GM12873 (cell line): ENCODE measurements around the gene PRKAG1.

ENCODE experiments used
- TF ChIP-seq, protein P1 (sequence below): IDR thresholded peaks from 2 replicates; pipeline ENCODE4 v1.5.1; 2012; ENCODE audit warnings: low read depth, mild to moderate bottlenecking, moderate library complexity, low read length, control low read depth; ENCODE audit not compliant: insufficient read depth; ENCODE audit errors: missing control alignments

Gene PRKAG1

DNA sequence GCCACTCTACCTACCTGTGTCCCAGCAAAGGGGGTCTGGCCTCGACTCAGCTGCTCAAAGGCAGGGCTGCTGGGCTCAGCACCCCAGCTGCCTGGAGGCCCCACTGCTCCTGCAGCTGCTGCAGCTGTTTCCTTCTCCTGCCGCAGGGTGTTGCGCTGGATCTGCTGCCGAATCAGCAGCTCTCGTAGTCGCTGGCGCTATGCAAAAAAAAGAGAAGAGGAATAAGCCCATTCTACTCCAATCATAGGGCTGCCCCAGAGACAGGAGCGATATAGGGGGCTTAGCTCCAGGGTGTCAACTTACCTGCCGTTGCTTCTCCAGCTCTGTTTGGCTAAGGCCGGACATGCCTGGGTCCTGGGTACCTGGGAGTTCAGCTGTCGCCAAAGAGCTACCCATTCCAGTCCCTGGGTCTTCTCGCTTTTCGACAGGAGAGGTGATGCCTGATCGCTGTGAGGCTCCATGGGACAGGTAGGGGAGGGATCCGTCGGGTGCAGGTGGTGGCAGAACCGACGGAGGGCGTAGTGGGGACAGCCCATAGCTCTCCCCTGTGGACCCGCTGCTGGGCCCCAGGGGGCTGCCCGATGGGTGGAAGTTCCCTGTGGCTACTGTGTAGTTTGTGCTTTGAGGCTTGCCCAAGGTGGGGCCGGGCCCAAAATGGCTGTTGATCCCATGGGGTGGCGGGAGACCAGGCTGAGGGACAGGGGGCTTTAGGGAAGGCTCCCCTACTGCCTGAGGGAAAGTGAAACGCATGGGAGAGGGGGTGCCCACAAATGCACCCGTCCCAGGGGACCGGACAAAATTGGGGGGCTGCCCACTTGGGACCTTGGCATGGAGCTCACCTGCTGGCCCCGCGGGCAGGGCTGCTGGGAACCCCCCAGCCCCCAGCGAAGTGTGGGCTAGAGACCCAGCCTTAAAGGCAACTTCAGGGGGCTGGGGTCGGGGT, 21.1 kb upstream of the PRKAG1 start:
- TF ChIP-seq, protein P1, sequence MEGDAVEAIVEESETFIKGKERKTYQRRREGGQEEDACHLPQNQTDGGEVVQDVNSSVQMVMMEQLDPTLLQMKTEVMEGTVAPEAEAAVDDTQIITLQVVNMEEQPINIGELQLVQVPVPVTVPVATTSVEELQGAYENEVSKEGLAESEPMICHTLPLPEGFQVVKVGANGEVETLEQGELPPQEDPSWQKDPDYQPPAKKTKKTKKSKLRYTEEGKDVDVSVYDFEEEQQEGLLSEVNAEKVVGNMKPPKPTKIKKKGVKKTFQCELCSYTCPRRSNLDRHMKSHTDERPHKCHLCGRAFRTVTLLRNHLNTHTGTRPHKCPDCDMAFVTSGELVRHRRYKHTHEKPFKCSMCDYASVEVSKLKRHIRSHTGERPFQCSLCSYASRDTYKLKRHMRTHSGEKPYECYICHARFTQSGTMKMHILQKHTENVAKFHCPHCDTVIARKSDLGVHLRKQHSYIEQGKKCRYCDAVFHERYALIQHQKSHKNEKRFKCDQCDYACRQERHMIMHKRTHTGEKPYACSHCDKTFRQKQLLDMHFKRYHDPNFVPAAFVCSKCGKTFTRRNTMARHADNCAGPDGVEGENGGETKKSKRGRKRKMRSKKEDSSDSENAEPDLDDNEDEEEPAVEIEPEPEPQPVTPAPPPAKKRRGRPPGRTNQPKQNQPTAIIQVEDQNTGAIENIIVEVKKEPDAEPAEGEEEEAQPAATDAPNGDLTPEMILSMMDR: no peak

- TF ChIP-seq, protein P1: no peak
Measured at GRCh38 chr12:49038291-49038955, 19.8 kb upstream of the PRKAG1 start.

DNA sequence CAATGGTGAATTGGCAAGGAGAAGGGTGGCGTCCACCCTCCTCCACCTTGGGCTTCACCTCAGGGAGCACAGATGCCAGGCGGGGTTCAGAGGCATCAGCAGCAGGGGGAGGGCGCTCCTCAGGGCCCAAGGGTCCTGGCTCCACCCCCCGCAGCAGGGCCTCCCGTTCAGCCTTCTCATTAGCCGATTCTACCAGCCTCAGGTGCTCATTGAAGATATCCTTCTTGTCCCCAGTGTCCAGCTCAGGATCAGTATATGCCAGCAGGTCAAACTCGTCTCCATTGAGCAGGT, 19.3 kb upstream of the PRKAG1 start:
- TF ChIP-seq, protein P1: no peak

DNA sequence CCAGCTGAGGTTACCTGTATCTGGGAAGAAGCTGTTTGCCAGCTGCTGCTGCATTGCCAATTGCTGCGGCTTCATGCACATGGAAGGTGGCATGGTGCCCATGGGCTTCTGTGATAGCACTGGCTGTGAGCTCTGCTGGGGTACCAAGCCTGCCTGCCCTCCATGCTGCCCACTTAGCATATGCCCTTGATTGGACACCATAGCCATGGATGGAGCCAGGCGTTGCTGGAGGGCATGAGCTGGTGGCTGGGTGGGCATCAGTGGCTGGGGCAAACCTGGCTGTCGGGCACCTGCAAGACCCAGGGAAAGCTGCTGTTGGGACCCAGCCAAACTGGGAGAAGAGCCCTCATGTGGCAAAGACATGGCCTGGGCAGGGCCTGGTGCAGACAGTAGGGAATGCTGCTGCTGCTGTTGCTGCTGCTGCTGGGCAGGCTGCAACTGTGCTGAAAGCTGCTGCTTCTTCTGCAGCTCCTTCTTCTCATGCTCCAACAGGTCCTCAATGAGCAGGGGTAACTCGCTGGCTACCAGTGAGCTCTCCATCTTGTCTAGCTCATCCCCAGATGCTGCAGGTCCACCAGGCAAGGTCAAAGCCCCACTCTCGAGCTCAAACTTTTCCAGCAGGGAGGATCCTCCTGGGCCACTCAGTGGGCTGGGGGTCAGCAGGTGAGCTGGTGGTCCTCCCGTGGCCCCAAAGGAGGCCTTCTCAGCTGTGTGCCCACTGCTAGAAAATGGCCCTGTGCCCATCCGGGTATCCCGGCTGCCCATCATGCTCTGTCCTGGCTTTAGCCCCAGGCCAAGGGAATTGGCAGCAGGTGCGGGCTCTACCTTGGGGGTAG, 18.8 kb upstream of the PRKAG1 start:
- TF ChIP-seq, protein P1: no peak

DNA sequence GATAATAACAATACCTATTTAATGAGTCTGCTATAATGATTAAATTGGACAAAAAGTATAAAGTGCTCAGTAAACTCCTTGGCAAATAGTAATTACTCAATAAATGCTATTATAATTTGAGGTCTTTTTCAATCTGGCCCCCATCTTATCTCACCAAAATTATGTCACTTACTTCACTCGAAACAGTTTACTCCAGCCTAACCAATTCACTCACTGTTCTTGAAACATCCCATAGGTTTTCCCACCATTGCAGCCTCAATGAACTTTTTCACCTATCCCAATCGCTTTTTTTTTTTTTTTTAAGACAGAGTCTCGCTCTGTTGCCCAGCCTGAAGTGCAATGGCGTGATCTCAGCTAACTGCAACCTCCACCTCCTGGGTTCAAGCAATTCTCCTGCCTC, 17.5 kb upstream of the PRKAG1 start:
- TF ChIP-seq, protein P1: no peak

- TF ChIP-seq, protein P1: no peak
Measured at GRCh38 chr12:49034286-49034622, 15.7 kb upstream of the PRKAG1 start.
